HG03442 (cell line): ENCODE results near the gene RCOR1.
"Not testable (repeated sequence)": the region's sequence is repeated elsewhere in the genome, so short reads cannot be mapped to it uniquely, and the experiment has no call there.

Experiments
- ATAC-seq: cut with Tn5 transposase; IDR thresholded peaks from one replicate; pipeline ENCODE4 v1.9.1; 2021; ENCODE audit warnings: mild to moderate bottlenecking, moderate library complexity; ENCODE audit not compliant: unreplicated experiment

Gene RCOR1

GRCh38 chr14:102739190-102739469 is 146.7 kb downstream of the RCOR1 start:
- ATAC-seq = no peak

- no peak for ATAC-seq
Measured at GRCh38 chr14:102746634-102747438, 154.4 kb downstream of the RCOR1 start.

- no peak for ATAC-seq
Measured at GRCh38 chr14:102748806-102749205, 156.4 kb downstream of the RCOR1 start.

- ATAC-seq = no peak
Measured at GRCh38 chr14:102749393-102750305, 157.2 kb downstream of the RCOR1 start.

GRCh38 chr14:102750376-102750775 is 157.9 kb downstream of the RCOR1 start:
- ATAC-seq = no peak

GRCh38 chr14:102751088-102751487 is 158.6 kb downstream of the RCOR1 start:
- no peak for ATAC-seq

- no peak for ATAC-seq
Measured at GRCh38 chr14:102752239-102752847, 159.9 kb downstream of the RCOR1 start.

GRCh38 chr14:102754370-102755262 is 162.2 kb downstream of the RCOR1 start:
- peak; percentile 42 for ATAC-seq

- no peak for ATAC-seq
Measured at GRCh38 chr14:102757646-102758045, 165.2 kb downstream of the RCOR1 start.

GRCh38 chr14:102758087-102758486 is 165.6 kb downstream of the RCOR1 start:
- ATAC-seq = no peak

- ATAC-seq = no peak
Measured at GRCh38 chr14:102759456-102760187, 167.2 kb downstream of the RCOR1 start.

GRCh38 chr14:102760496-102761193 is 168.2 kb downstream of the RCOR1 start:
- no peak for ATAC-seq

GRCh38 chr14:102761206-102761605 is 168.8 kb downstream of the RCOR1 start:
- no peak for ATAC-seq

- peak; percentile 52 for ATAC-seq
Measured at GRCh38 chr14:102764220-102764671, 171.8 kb downstream of the RCOR1 start.

GRCh38 chr14:102765770-102766169 is 173.3 kb downstream of the RCOR1 start:
- ATAC-seq = not testable (repeated sequence)

GRCh38 chr14:102768223-102769048 is 176.0 kb downstream of the RCOR1 start:
- ATAC-seq = peak; percentile 46

- ATAC-seq = no peak
Measured at GRCh38 chr14:102769049-102769327, 176.5 kb downstream of the RCOR1 start.
